ENCODE data around the gene COIL. TPM values are rescaled to one million over a fixed set of nuclear protein-coding genes. Genes with fewer than 3 reads are reported as not detected.

COIL gene
- total RNA-seq, 1 experiment from 2014 or later = 23.0 TPM

GRCh38 chr17:56909742-56910508, 50.9 kb downstream of the COIL start:
- no peak for DNase-seq (ENCODE audit: low spot score)

GRCh38 chr17:56908001-56908542, 52.8 kb downstream of the COIL start:
- no peak for DNase-seq (ENCODE audit: low spot score)

GRCh38 chr17:56903560-56903959, 57.3 kb downstream of the COIL start:
- DNase-seq (ENCODE audit: low spot score) = no peak

- peak; percentile 35 for DNase-seq (ENCODE audit: low spot score)
Observed at GRCh38 chr17:56902348-56902747, 58.5 kb downstream of the COIL start.

GRCh38 chr17:56899403-56899802, 61.4 kb downstream of the COIL start:
- DNase-seq (ENCODE audit: low spot score) = no peak

GRCh38 chr17:56898874-56899273, 62.0 kb downstream of the COIL start:
- no peak for DNase-seq (ENCODE audit: low spot score)

- no peak for DNase-seq (ENCODE audit: low spot score)
Observed at GRCh38 chr17:56897646-56898424, 63.0 kb downstream of the COIL start.

- DNase-seq (ENCODE audit: low spot score) = no peak
Observed at GRCh38 chr17:56896968-56897359, 63.9 kb downstream of the COIL start.

GRCh38 chr17:56896217-56896967, 64.5 kb downstream of the COIL start:
- DNase-seq (ENCODE audit: low spot score) = no peak

GRCh38 chr17:56894859-56895455, 65.9 kb downstream of the COIL start:
- no peak for DNase-seq (ENCODE audit: low spot score)

GRCh38 chr17:56893503-56893902, 67.3 kb downstream of the COIL start:
- no peak for DNase-seq (ENCODE audit: low spot score)

GRCh38 chr17:56892333-56892732, 68.5 kb downstream of the COIL start:
- no peak for DNase-seq (ENCODE audit: low spot score)

- no peak for DNase-seq (ENCODE audit: low spot score)
Observed at GRCh38 chr17:56891751-56892150, 69.1 kb downstream of the COIL start.

- no peak for DNase-seq (ENCODE audit: low spot score)
Observed at GRCh38 chr17:56890906-56891674, 69.8 kb downstream of the COIL start.

GRCh38 chr17:56890390-56890789, 70.5 kb downstream of the COIL start:
- DNase-seq (ENCODE audit: low spot score) = no peak

Other genes with a start within 250 kb of the COIL start
- gene C17orf67, start 127.1 kb downstream of the COIL start, total RNA-seq (2014; rRNA removed; shearing (Covaris generic)) = 0.41 and 0.72 TPM in 2 replicates
- 0.37 and 0.64 TPM in 2 replicates for gene DGKE, start 126.9 kb downstream of the COIL start, total RNA-seq (2014; rRNA removed; shearing (Covaris generic))
- gene TRIM25, start 47.0 kb downstream of the COIL start, total RNA-seq (2014; rRNA removed; shearing (Covaris generic)) = 23.8 and 25.9 TPM in 2 replicates
- gene SCPEP1, start 17.1 kb upstream of the COIL start, total RNA-seq (2014; rRNA removed; shearing (Covaris generic)) = 156 and 191 TPM in 2 replicates
- gene AKAP1, start 124.2 kb upstream of the COIL start, total RNA-seq (2014; rRNA removed; shearing (Covaris generic)) = 14.3 and 19.9 TPM in 2 replicates